Measurements from ENCODE around the gene STOML2.

- TF ChIP-seq POLR2AphosphoS5 (IDR thresholded peaks at IDR 0.05; ENCODE audit: insufficient read depth in 1 of 2, low read depth in 1 of 2) (no peak), POLR2A (IDR thresholded peaks at IDR 0.05) (no peak), CTCF (IDR thresholded peaks at IDR 0.05) (no peak)
Measured at GRCh38 chr9:35054871-35055644, 47.9 kb downstream of the STOML2 start.
